HPDE6-E6E7 (cell line): Measurements from ENCODE around the gene PCGF2.

Source experiments
- DNase-seq: peaks from one replicate; pipeline ENCODE4 v3.0.0; 2011; ENCODE audit warnings: missing footprints; ENCODE audit errors: extremely low spot score

The PCGF2 gene

DNA sequence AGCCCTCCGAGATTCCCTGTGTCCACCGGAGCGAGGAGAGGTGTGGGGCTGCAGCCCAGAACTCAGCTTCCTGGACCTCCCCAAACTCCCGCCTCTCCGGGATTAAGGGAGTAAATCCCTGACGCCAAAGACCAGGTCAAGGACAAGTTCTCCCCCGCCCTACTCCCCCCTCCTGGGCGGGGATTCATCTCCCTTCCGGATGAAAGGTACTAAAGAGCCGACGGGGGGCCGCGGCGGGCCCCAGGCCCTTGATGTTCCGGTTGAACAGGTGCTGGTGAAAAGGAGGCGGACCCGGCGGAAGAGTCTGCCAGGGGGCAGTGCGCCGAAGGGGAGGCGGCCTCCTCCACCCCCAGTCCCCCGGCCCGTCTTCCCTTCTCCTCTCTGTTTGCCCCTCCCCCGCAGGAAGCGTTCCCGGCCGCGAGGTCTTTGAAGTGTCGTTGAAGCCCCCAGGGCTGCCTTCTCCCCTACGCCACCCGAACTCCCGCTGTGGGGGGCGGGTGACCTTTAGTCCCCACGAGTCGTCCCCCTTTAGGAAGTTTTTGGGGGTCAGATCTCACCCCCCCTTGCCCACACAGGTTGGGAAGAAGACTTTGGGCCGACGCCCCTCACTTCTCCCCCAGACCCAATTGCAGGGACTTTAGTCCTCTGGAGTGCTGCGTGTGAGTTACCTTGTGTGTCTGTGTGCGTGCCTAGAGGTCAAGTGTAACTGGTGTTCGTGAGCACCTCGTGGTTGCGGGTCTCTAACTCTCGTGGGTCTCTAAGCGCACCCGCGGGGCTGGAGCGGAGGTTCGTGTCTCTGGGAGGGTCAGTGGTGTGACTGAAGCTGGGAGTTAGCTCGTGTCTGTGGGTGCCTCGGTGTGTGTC lies 44.2 kb downstream of the PCGF2 start:
- DNase-seq = peak; percentile 64

DNA sequence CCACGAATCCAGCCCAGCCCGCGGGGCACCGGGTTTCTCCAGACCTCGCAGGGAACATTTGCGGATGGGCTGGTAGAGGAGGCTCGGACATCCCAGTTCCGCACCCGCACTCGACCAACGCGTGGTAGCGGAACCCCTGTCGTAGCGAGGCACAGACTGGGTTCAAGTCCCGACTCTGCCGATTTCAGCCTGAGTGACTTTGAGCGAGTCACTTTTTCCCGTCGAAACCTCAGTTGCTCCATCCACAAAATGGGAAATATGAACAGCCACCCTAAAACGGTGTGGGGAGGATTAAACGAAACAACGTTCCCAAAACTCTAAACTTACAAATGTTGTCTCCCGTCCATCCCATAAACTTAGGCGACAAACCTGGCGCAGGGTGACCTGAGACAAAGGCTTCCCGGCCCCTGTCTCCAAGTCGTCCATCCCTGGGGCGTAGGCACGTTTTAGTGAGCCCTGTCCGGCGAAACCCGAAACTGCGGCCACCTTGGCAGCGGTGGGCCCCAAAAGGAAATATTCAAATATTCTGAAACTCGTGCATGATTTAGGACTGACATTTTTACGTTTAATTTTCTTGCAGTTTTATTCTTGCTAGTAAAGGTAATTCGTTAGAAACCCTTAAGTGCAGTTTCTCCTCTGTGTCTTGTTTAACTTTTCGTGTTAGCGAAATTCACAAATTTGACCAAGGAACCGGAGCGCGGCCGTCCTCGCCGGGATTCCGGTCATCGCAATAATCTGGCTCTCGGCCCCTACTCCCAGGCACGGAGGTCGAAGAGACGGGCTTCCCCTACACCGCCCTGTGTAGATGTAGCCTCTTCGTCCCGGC lies 45.0 kb downstream of the PCGF2 start:
- DNase-seq = no peak

DNA sequence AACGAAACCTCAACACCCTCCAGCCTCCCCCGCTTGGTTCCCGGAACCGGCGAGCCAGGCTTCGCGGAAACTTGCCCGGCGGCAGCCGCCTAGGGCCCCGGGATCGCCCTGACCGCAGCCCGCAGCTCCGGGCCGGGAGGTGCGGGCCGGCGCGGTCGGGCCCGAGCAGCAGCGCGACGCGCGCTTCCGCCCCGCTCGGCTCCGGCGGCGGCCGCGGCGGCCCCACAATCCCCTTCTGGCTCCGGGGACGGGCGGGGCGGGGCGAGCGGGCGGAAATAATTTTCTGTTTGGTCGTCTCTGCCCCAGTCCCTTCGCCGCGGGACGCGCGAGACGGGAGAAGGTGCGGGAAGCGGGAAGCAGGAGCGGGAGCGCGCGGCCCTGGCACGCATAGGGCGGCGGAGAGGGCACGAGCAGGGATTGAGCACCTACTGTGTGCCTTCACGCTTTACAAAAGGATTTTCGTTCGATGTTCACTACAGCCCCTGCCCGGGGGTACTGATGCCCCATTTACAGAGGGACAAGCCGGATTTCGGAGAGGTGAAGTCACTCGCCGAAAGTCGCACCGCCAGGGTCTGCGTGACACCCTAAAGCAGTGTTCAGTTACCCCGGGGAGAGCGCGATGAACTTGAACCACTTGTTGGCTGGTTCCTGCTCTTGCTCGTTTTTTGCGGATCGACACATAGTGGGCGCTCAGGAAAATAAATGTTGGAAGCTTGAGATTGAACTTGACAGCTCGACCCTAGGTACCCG lies 45.8 kb downstream of the PCGF2 start:
- peak; percentile 68 for DNase-seq

DNA sequence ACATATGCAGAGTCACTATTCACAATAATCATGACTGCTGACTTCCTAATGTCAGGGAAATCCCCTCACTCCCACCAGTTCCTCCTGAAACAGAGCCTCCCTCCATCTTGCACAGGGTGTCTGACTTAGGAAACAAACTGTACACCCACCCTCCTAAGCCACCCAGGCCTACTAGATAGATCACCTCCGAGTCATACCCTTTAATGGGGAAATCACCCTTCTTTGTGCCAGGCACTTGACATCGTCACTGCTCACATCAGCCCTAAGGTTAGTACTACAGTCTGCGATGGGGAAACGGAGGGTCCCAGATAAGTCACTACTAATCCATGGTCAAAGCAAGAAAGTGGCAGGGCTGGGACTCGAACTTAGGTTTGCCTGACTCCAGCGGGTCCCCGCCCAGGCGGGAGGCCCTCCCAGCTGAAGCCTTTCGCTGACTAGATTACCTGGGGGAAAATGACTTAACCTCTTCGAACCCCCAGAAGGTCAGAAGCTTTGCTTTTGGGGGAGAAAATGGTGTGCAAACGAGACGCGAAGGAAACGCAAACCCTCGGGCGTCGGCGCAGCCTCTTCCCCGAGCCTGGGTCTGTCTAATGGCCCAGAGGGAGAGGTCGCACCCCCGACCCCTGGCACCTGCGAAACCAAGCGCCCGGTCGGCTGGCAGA lies 46.5 kb downstream of the PCGF2 start:
- DNase-seq = no peak

DNA sequence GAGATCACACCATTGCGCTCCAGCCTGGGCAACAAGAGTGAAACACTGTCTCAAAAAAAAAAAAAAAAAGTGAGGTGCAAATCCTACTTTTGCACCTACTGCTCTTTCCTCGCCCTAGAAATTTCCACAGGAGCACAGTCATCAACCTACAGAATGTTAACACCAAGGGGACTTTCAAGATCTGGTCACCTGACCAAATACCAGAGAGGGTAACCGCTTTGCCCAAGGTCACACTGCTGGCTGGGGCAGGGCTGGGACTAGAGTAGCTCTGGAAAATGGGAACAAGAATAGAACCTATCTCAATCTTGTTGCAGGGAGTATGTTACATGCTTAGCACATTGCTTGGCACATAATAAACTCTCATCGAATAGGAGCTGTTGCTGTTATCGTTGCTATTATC lies 49.4 kb downstream of the PCGF2 start:
- no peak for DNase-seq

DNA sequence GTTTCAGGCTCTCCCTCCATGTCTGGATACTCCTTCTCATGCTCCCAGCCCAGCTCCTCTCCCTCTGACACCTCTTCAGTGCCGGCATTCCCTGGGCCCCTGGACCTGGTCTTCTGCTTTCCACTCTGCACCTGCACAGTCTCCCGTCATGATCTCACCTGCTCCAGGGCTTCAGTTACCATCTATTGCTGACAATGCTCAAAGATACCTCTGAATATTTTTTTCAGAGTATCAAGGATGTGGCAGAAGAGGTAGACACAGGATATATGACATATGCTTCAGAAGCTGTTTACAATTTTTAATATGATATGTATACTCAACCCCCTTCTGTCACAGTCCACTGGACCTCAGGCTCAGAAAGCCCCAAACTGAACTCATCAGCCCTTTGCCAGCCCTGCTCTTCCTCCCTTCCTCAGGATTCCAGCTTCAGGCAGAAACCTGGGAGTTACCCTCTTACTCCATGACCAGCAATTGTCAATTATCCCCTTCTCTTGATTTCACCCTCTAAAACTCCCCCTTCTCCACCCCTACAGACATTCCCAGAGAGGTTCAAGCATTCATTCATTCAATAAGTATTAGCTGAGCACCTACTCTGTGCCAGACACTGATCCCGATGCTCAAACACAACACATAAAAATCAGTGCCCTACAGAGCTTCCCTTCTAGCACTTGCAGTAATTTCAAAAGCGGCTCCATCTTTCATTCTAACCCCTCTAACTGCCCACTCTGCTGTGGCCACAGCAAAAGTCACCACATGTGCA lies 50.9 kb downstream of the PCGF2 start:
- DNase-seq = no peak

DNA sequence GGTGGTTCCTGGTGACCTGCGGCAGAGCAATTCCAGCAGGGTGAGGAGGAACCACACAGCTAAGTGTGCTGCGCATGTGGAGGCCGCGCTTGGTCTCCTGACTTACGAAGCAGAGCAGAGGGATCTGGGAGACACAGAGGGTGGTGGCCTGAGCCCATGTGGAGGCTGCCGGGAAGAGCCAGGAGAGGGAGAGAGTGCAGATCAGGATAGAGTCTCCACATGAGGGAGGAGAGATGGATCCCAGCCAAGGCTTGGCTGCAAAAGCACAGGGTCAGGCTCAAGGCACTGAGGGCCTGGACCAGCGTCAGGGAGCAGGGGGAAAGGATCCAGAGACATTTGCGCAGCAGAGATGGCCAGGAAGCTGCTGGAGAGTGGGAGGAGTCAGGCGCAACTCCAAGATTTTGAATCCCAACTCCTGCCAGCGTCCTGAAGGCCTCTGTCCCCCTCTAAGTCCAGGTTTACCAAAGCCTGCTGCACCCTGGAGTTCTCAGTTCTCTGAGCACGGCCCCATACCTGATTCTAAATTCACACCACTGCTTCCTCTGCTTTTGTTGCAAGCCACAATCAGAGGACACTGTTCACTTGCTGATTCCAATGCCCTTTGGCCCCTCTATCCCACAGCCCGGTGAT lies 54.3 kb downstream of the PCGF2 start:
- DNase-seq = no peak

DNA sequence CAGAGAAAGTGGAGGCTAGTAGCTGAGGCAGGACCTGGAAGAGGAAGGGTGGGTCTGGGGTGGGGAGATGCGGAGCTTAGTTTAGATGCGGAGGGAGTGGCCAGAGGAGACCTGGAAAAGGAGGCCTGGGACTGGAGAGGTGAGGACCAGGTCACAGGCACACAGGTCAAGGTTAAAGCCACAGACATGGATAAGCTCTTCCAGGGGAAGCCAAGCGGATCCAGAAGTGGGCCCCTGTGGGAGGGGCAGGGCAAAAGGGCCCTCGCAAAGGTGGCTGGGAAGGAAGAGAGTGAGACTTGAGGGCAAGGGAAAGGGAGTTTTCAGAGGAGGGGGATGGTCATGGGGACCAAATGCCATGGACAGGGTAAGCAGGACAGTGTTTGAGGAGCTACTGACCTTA lies 57.0 kb downstream of the PCGF2 start:
- DNase-seq = no peak

DNA sequence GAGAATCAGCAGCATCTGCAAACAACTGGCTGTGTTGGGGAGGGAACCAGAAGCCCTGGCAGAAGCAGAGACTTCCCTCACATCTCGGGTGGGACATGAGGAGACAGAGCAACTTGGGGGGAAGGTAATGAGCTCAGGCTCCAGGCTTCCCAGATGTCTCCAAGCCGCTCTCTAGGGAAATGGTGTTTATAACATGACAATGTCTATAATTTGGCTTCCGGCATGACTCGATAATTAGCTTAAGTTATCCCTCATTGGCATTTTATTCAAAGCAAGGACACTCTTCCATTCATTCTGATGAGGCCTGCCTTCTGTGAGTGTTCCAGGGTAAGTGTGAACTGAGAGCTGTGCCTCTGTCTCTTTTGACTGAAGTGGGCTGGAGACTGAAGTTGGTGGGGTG lies 57.8 kb downstream of the PCGF2 start:
- DNase-seq = no peak

DNA sequence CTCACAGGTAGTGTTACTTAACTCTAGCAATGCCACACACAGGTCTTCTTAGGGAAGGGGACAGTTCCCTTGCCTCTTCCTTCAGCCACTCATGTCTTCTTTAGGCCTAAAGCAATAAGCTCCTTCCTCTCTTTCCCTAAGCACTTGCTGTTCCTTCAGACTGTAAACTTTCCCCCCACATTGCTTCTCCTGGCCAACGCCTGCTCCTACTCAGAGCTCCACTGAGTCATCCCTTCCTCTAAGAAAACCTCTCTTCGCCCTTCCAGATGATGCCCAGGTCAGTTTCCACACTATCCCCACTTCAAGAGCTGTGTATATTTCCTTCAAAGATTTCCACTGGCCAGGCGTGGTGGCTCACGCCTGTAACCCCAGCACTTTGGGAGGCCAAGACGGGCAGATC lies 60.9 kb downstream of the PCGF2 start:
- DNase-seq = no peak

DNA sequence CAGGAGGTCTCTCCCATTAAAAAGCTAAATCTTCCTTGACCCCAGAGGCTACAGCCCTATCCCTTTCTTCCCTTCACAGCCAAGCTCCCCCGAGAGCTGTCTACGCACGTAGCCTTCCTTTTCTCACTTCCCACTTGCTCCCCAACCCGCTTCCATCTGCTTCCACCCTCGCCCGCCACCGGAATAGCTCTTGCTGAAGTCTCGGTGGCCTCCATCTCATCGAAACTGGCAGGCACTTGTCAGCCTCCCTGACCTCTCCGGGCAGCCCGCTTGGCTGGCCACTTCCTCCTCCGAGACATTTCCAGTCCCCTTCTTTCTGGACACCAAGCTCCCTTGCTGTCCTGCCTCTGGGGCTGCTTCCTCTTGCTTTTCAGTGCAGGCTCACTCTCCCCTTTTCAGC lies 62.6 kb downstream of the PCGF2 start:
- no peak for DNase-seq
